ENCODE data around the gene DNAJB2.
"Not testable (repeated sequence)": the region's sequence is repeated elsewhere in the genome, so short reads cannot be mapped to it uniquely, and the experiment has no call there.

Gene DNAJB2

DNA sequence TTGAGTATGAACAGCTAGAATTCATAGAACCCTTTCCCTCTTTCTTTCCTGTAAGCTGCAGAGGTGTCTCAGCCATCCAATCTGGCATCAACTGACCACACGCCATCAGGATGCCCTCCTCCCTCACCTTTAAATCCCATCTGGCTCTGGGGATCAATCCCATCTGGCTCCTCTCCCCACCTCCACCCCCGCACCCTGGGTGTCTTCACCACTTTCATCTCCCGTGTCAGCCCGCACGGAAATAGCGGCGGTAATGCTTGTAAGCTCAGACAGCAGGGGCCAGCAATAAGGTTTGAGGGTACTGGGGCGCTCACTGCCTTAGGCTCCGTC is 26.6 kb upstream of the DNAJB2 start:
- peak overlapping the region; percentile 99 for H3K27ac ChIP-seq
- TF ChIP-seq, protein P1, sequence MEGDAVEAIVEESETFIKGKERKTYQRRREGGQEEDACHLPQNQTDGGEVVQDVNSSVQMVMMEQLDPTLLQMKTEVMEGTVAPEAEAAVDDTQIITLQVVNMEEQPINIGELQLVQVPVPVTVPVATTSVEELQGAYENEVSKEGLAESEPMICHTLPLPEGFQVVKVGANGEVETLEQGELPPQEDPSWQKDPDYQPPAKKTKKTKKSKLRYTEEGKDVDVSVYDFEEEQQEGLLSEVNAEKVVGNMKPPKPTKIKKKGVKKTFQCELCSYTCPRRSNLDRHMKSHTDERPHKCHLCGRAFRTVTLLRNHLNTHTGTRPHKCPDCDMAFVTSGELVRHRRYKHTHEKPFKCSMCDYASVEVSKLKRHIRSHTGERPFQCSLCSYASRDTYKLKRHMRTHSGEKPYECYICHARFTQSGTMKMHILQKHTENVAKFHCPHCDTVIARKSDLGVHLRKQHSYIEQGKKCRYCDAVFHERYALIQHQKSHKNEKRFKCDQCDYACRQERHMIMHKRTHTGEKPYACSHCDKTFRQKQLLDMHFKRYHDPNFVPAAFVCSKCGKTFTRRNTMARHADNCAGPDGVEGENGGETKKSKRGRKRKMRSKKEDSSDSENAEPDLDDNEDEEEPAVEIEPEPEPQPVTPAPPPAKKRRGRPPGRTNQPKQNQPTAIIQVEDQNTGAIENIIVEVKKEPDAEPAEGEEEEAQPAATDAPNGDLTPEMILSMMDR (conservative IDR thresholded peaks at IDR 0.05): no peak

DNA sequence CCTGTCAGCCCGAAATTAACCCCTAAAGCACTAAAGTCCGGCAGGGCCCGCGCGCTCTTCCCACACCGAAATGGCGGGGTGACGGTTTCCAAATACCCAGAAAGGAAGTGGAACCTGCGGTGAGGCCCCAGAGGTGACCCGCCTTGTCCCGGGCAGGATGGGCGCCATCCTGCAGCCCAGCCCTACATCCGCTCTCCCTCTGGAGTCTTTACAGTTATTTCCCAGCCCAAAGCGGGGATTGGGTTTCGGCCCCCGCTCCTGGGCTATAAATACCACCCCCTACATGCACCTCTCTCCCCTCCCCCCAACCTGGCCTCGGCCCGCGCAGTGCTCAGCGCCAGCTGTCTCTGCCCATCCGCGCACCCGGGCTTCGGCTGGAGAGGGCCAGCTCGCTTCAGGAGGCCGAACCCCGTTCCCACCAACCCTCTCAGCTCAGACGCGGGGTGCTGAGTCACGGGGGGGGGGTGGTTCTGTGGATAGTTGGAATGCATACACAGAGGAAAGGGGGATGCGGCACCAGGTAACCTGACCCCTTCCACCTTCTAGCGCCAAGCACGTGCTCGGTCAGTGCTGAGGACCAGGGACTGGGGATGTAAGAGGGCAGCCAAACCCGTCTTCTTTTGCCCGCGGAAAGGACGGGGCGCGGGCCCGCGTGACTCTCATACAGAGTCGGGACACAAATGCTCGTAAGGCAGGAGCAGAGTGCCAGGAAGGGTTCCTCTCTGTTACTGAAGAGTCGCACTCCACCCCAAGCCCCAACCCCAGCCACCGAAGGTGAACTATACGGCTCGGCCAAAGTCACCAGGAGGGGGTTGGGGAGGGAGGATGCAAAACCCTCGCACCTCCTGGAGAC is 26.0 kb upstream of the DNAJB2 start, which contains the start of gene TUBA4B:
TUBA4B (plus strand) TSS at position 344 of the 853 bp plus-strand sequence; CDS start at position 509, 165 bp downstream.
- TF ChIP-seq, protein P1 (conservative IDR thresholded peaks at IDR 0.05): no peak

DNA sequence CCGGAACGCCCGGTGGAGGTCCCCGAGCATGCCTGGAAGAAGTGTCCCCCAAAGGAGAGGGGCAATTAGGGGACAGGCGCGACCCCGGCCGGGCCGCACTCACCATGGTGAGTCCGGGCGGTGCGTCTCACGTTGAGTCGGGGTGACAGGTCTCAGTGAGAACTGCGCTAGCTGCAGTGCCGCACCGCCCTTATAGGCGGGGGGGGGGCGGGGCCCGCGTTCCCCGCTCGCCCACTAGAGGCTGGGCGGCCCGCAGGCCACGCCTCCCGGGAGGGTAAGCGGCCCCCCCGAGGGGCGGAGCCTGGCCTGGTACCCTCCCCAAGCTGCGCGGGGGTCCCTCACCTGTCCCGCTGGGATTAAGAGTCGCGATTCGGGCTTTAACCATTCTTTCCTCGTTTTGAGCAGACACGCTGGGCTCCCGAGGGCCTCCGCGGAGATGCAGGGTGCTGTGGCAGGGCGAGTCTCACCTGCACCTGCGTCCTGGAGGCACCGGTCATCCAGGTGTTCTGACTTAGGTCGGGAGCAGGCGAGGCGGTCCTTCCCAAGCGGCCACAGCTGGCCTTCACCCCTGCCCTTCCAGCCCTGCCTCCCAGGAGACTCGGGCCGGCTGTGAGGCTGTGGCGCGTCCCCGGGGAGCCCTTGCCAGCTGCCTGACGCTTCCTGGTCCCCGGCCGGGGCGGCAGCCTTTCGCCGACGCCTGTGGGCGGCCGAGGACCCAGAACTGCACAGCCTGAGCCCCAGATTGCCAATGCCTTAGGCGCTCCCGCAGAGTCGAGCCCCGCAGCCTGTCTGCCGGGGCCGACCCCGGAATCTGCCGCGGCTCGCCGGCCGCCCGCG is 25.2 kb upstream of the DNAJB2 start, which contains the start of gene TUBA4A:
TUBA4A (minus strand) TSS at position 166 of the 837 bp plus-strand sequence; CDS start at position 106, 60 bp downstream.
- peak within 1 kb of the TSS; percentile 99 for H3K27ac ChIP-seq
- TF ChIP-seq, protein P1 (conservative IDR thresholded peaks at IDR 0.05): no peak

More for the DNA sequence above, 26.0 kb upstream of the DNAJB2 start, which contains the start of gene TUBA4B:
- H3K27ac ChIP-seq: peak within 1 kb of the TSS; percentile 99

DNA sequence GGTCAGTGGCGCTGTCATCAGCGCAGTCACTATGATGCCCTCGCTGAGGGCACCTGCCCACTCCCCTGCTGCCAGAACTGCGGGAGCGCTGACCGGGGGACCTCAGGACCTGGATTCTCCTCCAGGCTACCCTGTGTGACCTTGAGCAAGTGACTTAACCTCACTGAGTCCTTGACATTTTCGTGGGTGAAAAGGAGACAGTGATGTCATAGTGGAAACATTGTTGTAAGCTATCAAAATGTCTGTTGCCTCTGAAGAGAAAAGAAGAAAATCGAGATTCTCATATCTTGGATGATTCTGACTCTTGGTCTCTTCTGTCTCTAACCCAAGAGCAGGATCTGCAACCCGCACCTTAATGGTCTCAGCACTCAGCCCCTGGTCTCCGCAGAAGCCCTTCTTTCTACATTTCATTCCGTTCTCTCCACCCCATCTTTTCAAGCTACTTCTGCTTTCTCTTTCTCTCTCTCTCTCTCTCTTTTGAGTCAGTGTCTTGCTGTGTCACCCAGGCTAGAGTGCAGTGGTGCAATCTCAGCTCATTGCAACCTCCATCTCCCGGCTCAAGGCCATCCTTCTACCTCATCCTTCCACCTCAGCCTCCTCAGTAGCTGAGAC is 24.5 kb upstream of the DNAJB2 start:
- H3K27ac ChIP-seq: peak overlapping the region; percentile 99
- TF ChIP-seq, protein P1 (conservative IDR thresholded peaks at IDR 0.05): no peak

DNA sequence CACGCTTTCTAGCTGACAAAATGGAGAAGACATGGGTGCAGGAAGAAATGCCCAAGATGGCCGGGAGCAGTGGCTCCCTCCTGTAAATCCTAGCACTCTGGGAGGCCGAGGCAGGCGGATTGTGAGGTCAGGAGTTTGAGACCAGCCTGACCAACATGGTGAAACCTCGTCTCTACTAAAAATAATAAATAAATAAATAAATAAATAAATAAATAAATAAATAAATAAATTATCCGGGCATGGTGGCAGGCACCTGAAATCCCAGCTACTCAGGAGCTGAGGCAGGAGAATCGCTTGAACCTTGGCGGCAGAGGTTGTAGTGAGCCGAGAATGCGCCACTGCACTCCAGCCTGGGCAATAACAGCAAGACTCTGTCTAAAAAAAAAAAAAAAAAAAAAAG is 20.2 kb upstream of the DNAJB2 start:
- not testable (repeated sequence) for H3K27ac ChIP-seq

DNA sequence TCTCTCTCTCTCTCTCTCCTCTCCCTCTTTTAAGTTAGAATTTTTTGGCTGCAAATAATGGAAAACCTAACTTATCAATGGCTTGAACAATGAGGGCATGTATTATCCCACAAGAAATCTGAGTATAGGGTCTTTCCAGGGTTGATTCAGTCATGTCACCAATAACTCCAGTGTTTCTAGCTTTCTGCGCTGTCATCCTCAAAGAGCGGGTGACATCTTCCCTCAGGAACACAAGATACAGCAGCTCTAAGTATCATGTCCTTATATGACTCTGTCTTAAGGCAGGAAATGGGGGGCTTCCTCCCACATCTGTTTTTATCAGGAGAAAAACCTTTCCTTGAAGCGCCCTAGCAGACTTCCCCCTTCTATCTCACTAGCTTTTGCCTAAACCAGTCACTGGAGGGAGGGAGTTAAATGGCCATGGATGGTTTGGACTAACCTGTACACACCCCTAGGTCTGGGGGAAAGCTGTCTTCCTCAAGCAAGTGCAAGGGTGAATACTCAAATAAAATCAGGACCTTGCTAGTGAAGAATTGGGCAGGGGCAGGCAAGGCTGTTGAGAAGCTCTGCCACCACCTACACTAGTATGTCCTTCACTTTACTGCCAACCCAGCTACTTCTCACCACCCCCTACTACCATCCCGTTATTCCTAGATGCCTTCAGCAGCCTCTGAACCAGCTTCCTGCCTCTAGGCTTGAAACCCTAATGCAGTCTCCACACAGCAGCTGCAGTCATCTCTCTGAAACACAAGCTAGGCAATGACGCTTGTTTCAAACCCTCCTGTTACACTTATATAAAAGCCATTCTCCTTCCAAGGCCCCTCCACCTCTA is 17.9 kb upstream of the DNAJB2 start:
- TF ChIP-seq, protein P1 (conservative IDR thresholded peaks at IDR 0.05): no peak
- no peak overlapping the region for H3K27ac ChIP-seq

DNA sequence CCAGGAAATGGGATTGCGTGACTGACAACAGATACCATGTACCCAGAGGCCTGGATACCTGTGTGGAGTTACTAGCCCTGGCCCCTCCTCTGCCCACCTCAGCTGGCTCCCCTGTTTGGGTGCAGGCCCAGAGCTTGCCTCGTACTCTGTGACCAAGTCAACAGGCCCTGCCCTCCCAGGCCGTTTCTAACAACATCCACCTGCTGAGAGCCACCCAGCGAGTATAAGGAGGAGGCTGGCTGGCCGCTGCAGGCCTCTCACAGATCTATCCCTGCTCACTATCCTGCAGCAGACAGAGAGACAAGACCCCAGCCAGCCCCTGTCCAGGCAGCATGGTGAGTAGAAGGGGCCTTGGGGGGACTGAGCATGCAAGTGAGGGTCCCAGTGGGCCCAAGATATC is 12.9 kb upstream of the DNAJB2 start:
- TF ChIP-seq, protein P1 (conservative IDR thresholded peaks at IDR 0.05): no peak
- H3K27ac ChIP-seq: no peak overlapping the region

All from VCaP (cell line).